Measurements from ENCODE around the gene MEIOSIN. TPM values are rescaled to one million over a fixed set of nuclear protein-coding genes. Genes with fewer than 3 reads are reported as not detected.

Gene MEIOSIN
- total RNA-seq, 6 experiments from 2014 or later: 0.24 TPM; not detected in 5

GRCh38 chr19:45804959-45805230, 71.7 kb downstream of the MEIOSIN start:
- intact Hi-C loops (cut with DNase I): no loop called here
- Histone ChIP-seq H3K27me3 (no peaks in the 10 kb centered on the region), H3K4me1 (no peaks in the 10 kb centered on the region), H3K36me3 (no peaks in the 10 kb centered on the region), H3K4me3 (no peak overlapping the region), H3K9me3 (no peaks in the 10 kb centered on the region), H3K27ac (no peak overlapping the region)
- ATAC-seq (no peak), DNase-seq (no peak)
- WGBS (ENCODE audit: insufficient coverage, low coverage, low lambda C conversion rate, missing lambda C conversion rate): 97% methylated on average over 5 of the region's 8 CpGs
- no peak for TF ChIP-seq POLR2A (IDR thresholded peaks at IDR 0.05)
- TF ChIP-seq CTCF (IDR thresholded peaks at IDR 0.05): no peak

- no peaks in the 10 kb centered on the region for H3K9me3 ChIP-seq
- no peaks in the 10 kb centered on the region for H3K27me3 ChIP-seq
- H3K4me1 ChIP-seq: no peaks in the 10 kb centered on the region
- intact Hi-C loops (cut with DNase I): no loop called here
- DNase-seq: no peak
- no peaks in the 10 kb centered on the region for H3K36me3 ChIP-seq
- no peak overlapping the region for H3K27ac ChIP-seq
- TF ChIP-seq CTCF (IDR thresholded peaks at IDR 0.05) (no peak), POLR2A (IDR thresholded peaks at IDR 0.05) (no peak)
- no peak for ATAC-seq
- no peak overlapping the region for H3K4me3 ChIP-seq
Measured at GRCh38 chr19:45805719-45806118, 72.5 kb downstream of the MEIOSIN start.

GRCh38 chr19:45809643-45810159, 76.5 kb downstream of the MEIOSIN start:
- no peaks in the 10 kb centered on the region for H3K4me1 ChIP-seq
- 51% methylated on average over 6 of the region's 7 CpGs for WGBS (ENCODE audit: insufficient coverage, low coverage, low lambda C conversion rate, missing lambda C conversion rate)
- DNase-seq (no peak), ATAC-seq (no peak)
- intact Hi-C loops (cut with DNase I): loop anchor here (10.0 kb wide), 2 partner anchors 75 to 85 kb away; partner anchors contain the start of gene IRF2BP1 (in 1 of the 2)
- no peaks in the 10 kb centered on the region for H3K9me3 ChIP-seq
- H3K27ac ChIP-seq: no peak overlapping the region
- no peak overlapping the region for H3K4me3 ChIP-seq
- H3K36me3 ChIP-seq: no peaks in the 10 kb centered on the region
- H3K27me3 ChIP-seq: no peaks in the 10 kb centered on the region
- TF ChIP-seq CTCF (IDR thresholded peaks at IDR 0.05): no peak
- no peak for TF ChIP-seq POLR2A (IDR thresholded peaks at IDR 0.05)

- ATAC-seq: no peak
- H3K4me1 ChIP-seq: no peaks in the 10 kb centered on the region
- H3K9me3 ChIP-seq: no peaks in the 10 kb centered on the region
- 79% methylated on average over 4 of the region's 6 CpGs for WGBS (ENCODE audit: insufficient coverage, low coverage, low lambda C conversion rate, missing lambda C conversion rate)
- no peak overlapping the region for H3K4me3 ChIP-seq
- no peak for DNase-seq
- no peaks in the 10 kb centered on the region for H3K27me3 ChIP-seq
- intact Hi-C loops (cut with DNase I): loop anchor here (10.0 kb wide), 2 partner anchors 73 to 83 kb away; partner anchors contain the start of gene IRF2BP1 (in 1 of the 2)
- H3K27ac ChIP-seq: no peak overlapping the region
- no peak for TF ChIP-seq POLR2A (IDR thresholded peaks at IDR 0.05)
- no peak for TF ChIP-seq CTCF (IDR thresholded peaks at IDR 0.05)
- H3K36me3 ChIP-seq: no peaks in the 10 kb centered on the region
Measured at GRCh38 chr19:45812297-45812696, 79.1 kb downstream of the MEIOSIN start.

Other genes starting within 250 kb of the MEIOSIN start
- gene RTN2, start 236.4 kb upstream of the MEIOSIN start, total RNA-seq: 1 to 10 TPM; 1.5 to 7.2 (median 2.9) TPM
- 1 to 10 TPM in 2 of 6 experiments, under 1 TPM in 3, not detected in 1; 0.32 to 2.0 (median 0.51) TPM for gene PPM1N, start 235.0 kb upstream of the MEIOSIN start, total RNA-seq
- gene VASP, start 226.0 kb upstream of the MEIOSIN start, total RNA-seq: 10 to 100 TPM; 19.4 to 64.1 (median 30.6) TPM
- gene OPA3, start 148.6 kb upstream of the MEIOSIN start, total RNA-seq: 10 to 100 TPM in 2 of 6 experiments, 1 to 10 TPM in 4; 6.7 to 18.1 (median 8.1) TPM
- gene GPR4, start 131.2 kb upstream of the MEIOSIN start, total RNA-seq: 1 to 10 TPM in 4 of 6 experiments, under 1 TPM in 2; 0.83 to 3.1 (median 1.3) TPM
- 10 to 100 TPM; 12.6 to 19.7 (median 13.8) TPM for gene EML2, start 94.0 kb upstream of the MEIOSIN start, total RNA-seq
- gene GIPR, start 65.2 kb upstream of the MEIOSIN start, total RNA-seq: under 1 TPM in 4 of 6 experiments, not detected in 2; 0.07 to 0.23 (median 0.18) TPM
- gene SNRPD2, start 41.5 kb upstream of the MEIOSIN start, total RNA-seq: 10 to 100 TPM; 79.7 to 92.5 (median 88.2) TPM
- 1 to 10 TPM; 4.4 to 6.9 (median 5.9) TPM for gene QPCTL, start 40.8 kb upstream of the MEIOSIN start, total RNA-seq
- gene FBXO46, start 2.5 kb upstream of the MEIOSIN start, total RNA-seq: 10 to 100 TPM in 1 of 6 experiments, 1 to 10 TPM in 5; 5.6 to 12.4 (median 7.4) TPM
- 10 to 100 TPM in 3 of 6 experiments, 1 to 10 TPM in 3; 7.8 to 11.6 (median 9.5) TPM for gene SIX5, start 35.8 kb downstream of the MEIOSIN start, total RNA-seq
- 10 to 100 TPM in 1 of 6 experiments, 1 to 10 TPM in 5; 4.3 to 14.9 (median 8.7) TPM for gene DMPK, start 49.1 kb downstream of the MEIOSIN start, total RNA-seq
- gene DMWD, start 59.4 kb downstream of the MEIOSIN start, total RNA-seq: 10 to 100 TPM in 4 of 6 experiments, 1 to 10 TPM in 2; 8.3 to 14.3 (median 11.9) TPM
- gene RSPH6A, start 81.9 kb downstream of the MEIOSIN start, total RNA-seq: not detected
- 10 to 100 TPM; 31.1 to 50.1 (median 42.0) TPM for gene SYMPK, start 129.7 kb downstream of the MEIOSIN start, total RNA-seq
- 10 to 100 TPM; 18.2 to 36.1 (median 25.3) TPM for gene FOXA3, start 130.9 kb downstream of the MEIOSIN start, total RNA-seq
- gene IRF2BP1, start 152.7 kb downstream of the MEIOSIN start, total RNA-seq: 10 to 100 TPM; 12.8 to 21.5 (median 15.5) TPM
- 1 to 10 TPM; 2.5 to 5.2 (median 3.9) TPM for gene MYPOP, start 169.2 kb downstream of the MEIOSIN start, total RNA-seq
- gene NANOS2, start 181.3 kb downstream of the MEIOSIN start, total RNA-seq: not detected
- gene NOVA2, start 240.4 kb downstream of the MEIOSIN start, total RNA-seq: 1 to 10 TPM in 2 of 6 experiments, under 1 TPM in 4; 0.66 to 2.5 (median 0.85) TPM